Uterus (tissue), 2 donors: ENCODE results near the gene MTG1.

ENCODE experiments used
- CTCF ChIP-seq, 4 experiments: fragments of 200-600 bp in 2 of 4; fragments of 450-650 bp in 2 of 4; sonication (generic) in 2 of 4; IDR thresholded peaks; one replicate each; pipeline ENCODE4 v1.5.1; 2016 to 2019; ENCODE audit warnings: antibody characterized with exemption in 4 of 4, mild to moderate bottlenecking in 2 of 4, moderate library complexity in 1 of 4
- POLR2A ChIP-seq, 2 donors: fragments of 450-650 bp; IDR thresholded peaks; one replicate each; pipeline ENCODE4 v1.6.1; 2016; ENCODE audit warnings: antibody characterized with exemption in 2 of 2, mild to moderate bottlenecking in 1 of 2, moderate library complexity in 1 of 2

DNA sequence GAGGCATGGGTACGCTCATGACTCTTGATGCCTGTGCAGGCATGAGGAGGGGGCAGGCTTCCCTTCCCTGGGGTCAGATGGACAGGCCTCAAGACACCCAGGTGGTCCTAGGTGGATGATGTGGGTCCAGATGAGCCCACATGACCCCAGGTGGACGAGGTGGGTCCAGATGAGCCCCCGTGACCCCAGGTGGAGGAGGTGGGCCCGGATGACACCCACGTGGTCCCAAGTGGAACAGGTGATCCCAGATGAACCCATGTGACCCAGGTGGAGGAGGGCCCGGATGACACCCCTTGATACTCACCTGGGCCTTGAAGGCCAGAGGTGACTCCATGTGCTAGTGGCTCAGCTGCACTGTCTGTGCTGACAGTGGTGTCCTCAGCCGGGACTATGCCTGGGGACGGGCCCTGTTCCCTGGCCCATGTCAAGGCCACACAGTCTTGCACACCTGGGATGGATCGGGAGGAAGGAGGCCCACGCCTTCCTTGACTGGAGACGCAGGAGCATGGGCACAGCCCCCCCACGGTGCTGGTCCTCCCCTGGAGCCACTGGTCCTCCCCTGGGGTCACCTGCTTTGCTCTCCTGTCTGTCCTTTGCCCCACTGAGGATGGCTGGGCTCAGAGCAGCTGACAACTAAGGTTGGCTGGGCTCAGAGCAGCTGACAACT, 43.5 kb upstream of the MTG1 start:
- no peak for TF ChIP-seq CTCF (IDR thresholded peaks at IDR 0.05)
- no peak for TF ChIP-seq POLR2A (IDR thresholded peaks at IDR 0.05)
